Measurements from ENCODE around the gene ST3GAL3. TPM values are rescaled to one million over a fixed set of nuclear protein-coding genes. Genes with fewer than 3 reads are reported as not detected.

Gene ST3GAL3
- polyA plus RNA-seq, 1 of the 3 experiments (the other 2 are of a cell fraction), result 20.6 TPM

- Histone ChIP-seq H3K4me2 (no peak overlapping the region), H3F3A (replicated peaks; ENCODE audit: insufficient read depth) (no peaks in the 10 kb centered on the region), H3K9me2 (no peaks in the 10 kb centered on the region), H3K4me3 (ENCODE audit: low read depth in 2 of 2, low read length in 1 of 2) (no peak overlapping the region), H3K9ac (no peak overlapping the region), H3K36me3 (replicated peaks in 1 of 2; ENCODE audit: control insufficient read depth in 1 of 2, insufficient read depth in 2 of 2, low read length in 1 of 2) (peaks cover 3 to 63% of the 10 kb centered on the region in 2 experiments), H3K27me3 (ENCODE audit: insufficient read depth) (no peaks in the 10 kb centered on the region), H3K4me1 (ENCODE audit: control insufficient read depth in 1 of 2, insufficient read depth in 2 of 2, low read depth in 1 of 2, low read length in 1 of 2) (no peaks in the 10 kb centered on the region), H3K9me3 (no peaks in the 10 kb centered on the region), H3K27ac (ENCODE audit: low read depth in 2 of 2, low read length in 1 of 2) (no peak overlapping the region), H4K20me1 (ENCODE audit: insufficient read depth) (no peaks in the 10 kb centered on the region), H3K79me2 (ENCODE audit: insufficient read depth) (no peaks in the 10 kb centered on the region), H2AFZ (ENCODE audit: low read depth) (no peak overlapping the region)
- DNase-seq, result no peak
- CTCF ChIA-PET, result no interaction called here
- POLR2A ChIA-PET, result no interaction called here
- 96% methylated on average over 2 of the region's 3 CpGs for WGBS (ENCODE audit: low lambda C conversion rate)
- TF ChIP-seq MAX (IDR thresholded peaks at IDR 0.05; ENCODE audit: low read depth), result no peak
- TF ChIP-seq, protein P1, sequence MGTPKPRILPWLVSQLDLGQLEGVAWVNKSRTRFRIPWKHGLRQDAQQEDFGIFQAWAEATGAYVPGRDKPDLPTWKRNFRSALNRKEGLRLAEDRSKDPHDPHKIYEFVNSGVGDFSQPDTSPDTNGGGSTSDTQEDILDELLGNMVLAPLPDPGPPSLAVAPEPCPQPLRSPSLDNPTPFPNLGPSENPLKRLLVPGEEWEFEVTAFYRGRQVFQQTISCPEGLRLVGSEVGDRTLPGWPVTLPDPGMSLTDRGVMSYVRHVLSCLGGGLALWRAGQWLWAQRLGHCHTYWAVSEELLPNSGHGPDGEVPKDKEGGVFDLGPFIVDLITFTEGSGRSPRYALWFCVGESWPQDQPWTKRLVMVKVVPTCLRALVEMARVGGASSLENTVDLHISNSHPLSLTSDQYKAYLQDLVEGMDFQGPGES (IDR thresholded peaks at IDR 0.05; ENCODE audit: low read depth, low read length), result no peak
- no peak for TF ChIP-seq PBX3 (IDR thresholded peaks at IDR 0.05)
Measured at GRCh38 chr1:43961692-43962091, 254.4 kb downstream of the ST3GAL3 start.

DNA sequence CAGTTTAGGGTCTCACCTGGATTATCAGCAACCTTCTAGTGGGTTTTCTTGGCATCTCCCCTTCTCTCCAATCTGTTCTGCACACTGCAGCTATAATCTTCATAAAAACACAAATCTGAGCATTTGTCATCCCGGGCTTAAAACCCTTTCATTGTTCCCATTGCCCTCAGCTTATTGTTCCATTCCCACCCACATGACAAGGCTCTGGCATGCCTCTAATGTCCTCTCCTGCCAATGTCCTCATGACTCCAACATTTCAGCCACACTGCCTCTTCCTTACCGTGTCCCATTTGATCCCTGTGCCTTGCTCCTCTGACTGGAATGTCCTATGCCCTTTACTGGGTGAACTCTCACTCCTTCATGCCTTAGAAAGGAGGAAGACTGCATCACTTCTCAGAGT lies 255.0 kb downstream of the ST3GAL3 start:
- no peaks in the 10 kb centered on the region for H3K9me2 ChIP-seq
- no peaks in the 10 kb centered on the region for H4K20me1 ChIP-seq (ENCODE audit: insufficient read depth)
- H3K27ac ChIP-seq (ENCODE audit: low read depth in 2 of 2, low read length in 1 of 2), result no peak overlapping the region
- no peak overlapping the region for H2AFZ ChIP-seq (ENCODE audit: low read depth)
- H3K79me2 ChIP-seq (ENCODE audit: insufficient read depth), result no peaks in the 10 kb centered on the region
- CTCF ChIA-PET, result no interaction called here
- no peak overlapping the region for H3K4me3 ChIP-seq (ENCODE audit: low read depth in 2 of 2, low read length in 1 of 2)
- POLR2A ChIA-PET, result no interaction called here
- H3K36me3 ChIP-seq (replicated peaks in 1 of 2; ENCODE audit: control insufficient read depth in 1 of 2, insufficient read depth in 2 of 2, low read length in 1 of 2), result peaks cover 3 to 64% of the 10 kb centered on the region in 2 experiments
- TF ChIP-seq GABPA (IDR thresholded peaks at IDR 0.05; ENCODE audit: low read depth) (no peak), FOXM1 (IDR thresholded peaks at IDR 0.05; ENCODE audit: low read depth) (no peak), TAF1 (IDR thresholded peaks at IDR 0.05; ENCODE audit: borderline replicate concordance, low read depth, low read length) (no peak), TEAD4 (IDR thresholded peaks at IDR 0.05; ENCODE audit: borderline replicate concordance, insufficient read depth) (no peak), CHD2 (IDR thresholded peaks at IDR 0.05; ENCODE audit: low read length, partially characterized antibody) (no peak), RFX5 (IDR thresholded peaks at IDR 0.05; ENCODE audit: low read length) (no peak), MXI1 (IDR thresholded peaks at IDR 0.05; ENCODE audit: low read depth, low read length) (no peak), NFIC (IDR thresholded peaks at IDR 0.05; ENCODE audit: borderline replicate concordance) (no peak), JUND (IDR thresholded peaks at IDR 0.05) (no peak), YY1 (IDR thresholded peaks at IDR 0.05; ENCODE audit: low read depth) (no peak), MAX (IDR thresholded peaks at IDR 0.05; ENCODE audit: low read depth) (no peak), TCF12 (IDR thresholded peaks at IDR 0.05) (no peak), MEF2A (IDR thresholded peaks at IDR 0.05; ENCODE audit: borderline replicate concordance, low read depth) (no peak)
- TF ChIP-seq, protein P2, sequence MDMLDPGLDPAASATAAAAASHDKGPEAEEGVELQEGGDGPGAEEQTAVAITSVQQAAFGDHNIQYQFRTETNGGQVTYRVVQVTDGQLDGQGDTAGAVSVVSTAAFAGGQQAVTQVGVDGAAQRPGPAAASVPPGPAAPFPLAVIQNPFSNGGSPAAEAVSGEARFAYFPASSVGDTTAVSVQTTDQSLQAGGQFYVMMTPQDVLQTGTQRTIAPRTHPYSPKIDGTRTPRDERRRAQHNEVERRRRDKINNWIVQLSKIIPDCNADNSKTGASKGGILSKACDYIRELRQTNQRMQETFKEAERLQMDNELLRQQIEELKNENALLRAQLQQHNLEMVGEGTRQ (IDR thresholded peaks at IDR 0.05; ENCODE audit: borderline replicate concordance, low read depth, low read length), result no peak
- TF ChIP-seq, protein P3, sequence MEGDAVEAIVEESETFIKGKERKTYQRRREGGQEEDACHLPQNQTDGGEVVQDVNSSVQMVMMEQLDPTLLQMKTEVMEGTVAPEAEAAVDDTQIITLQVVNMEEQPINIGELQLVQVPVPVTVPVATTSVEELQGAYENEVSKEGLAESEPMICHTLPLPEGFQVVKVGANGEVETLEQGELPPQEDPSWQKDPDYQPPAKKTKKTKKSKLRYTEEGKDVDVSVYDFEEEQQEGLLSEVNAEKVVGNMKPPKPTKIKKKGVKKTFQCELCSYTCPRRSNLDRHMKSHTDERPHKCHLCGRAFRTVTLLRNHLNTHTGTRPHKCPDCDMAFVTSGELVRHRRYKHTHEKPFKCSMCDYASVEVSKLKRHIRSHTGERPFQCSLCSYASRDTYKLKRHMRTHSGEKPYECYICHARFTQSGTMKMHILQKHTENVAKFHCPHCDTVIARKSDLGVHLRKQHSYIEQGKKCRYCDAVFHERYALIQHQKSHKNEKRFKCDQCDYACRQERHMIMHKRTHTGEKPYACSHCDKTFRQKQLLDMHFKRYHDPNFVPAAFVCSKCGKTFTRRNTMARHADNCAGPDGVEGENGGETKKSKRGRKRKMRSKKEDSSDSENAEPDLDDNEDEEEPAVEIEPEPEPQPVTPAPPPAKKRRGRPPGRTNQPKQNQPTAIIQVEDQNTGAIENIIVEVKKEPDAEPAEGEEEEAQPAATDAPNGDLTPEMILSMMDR (IDR thresholded peaks at IDR 0.05), result no peak
- DNase-seq, result no peak
- H3K27me3 ChIP-seq (ENCODE audit: insufficient read depth), result no peaks in the 10 kb centered on the region
- 91% methylated on average over 2 of the region's 2 CpGs for WGBS (ENCODE audit: low lambda C conversion rate)
- H3K9ac ChIP-seq, result no peak overlapping the region
- H3K4me2 ChIP-seq, result no peak overlapping the region
- no peaks in the 10 kb centered on the region for H3F3A ChIP-seq (replicated peaks; ENCODE audit: insufficient read depth)
- H3K9me3 ChIP-seq, result no peaks in the 10 kb centered on the region
- no peaks in the 10 kb centered on the region for H3K4me1 ChIP-seq (ENCODE audit: control insufficient read depth in 1 of 2, insufficient read depth in 2 of 2, low read depth in 1 of 2, low read length in 1 of 2)

All from SK-N-SH (cell line).